Naive thymus-derived CD8-positive, alpha-beta T cell (primary cell): Measurements from ENCODE around the gene RBFOX2. TPM values are rescaled to one million over a fixed set of nuclear protein-coding genes. Genes with fewer than 3 reads are reported as not detected.

Experiments
- ATAC-seq, 2 donors: fragments of 150-1000 bp; cut with Tn5 transposase in 1 of 2; sonication (Bioruptor Pico), chemical (Tn5 transposase) in 1 of 2; 1 replicate in 1 of 2; 2 replicates in 1 of 2; pipeline ENCODE4 v1.10.0; 2021; ENCODE audit warnings: mild to moderate bottlenecking in 2 of 2, moderate library complexity in 2 of 2
- POLR2A ChIA-PET: fragments of 350-600 bp; sonication (Branson Sonifier 250); formaldehyde crosslinking; loops from one replicate; lab custom pipeline; 2021; ENCODE audit warnings: antibody characterized with exemption; lab: Charles Lee
- DNase-seq, 10 donors: peaks; one replicate each; pipeline versions ENCODE4 v3.0.0 to v3.0.0-alpha.2; 2020 to 2022
- H3K27ac Mint-ChIP-seq, 10 donors: one replicate each; pipeline ENCODE4 v1.8.0; 2020 to 2022; ENCODE audit warnings: mild to moderate bottlenecking in 10 of 10, mixed read lengths in 10 of 10, moderate library complexity in 4 of 10, inconsistent platforms in 1 of 10
- H3K27me3 Mint-ChIP-seq, 5 donors: one replicate each; pipeline ENCODE4 v1.8.0; 2021 to 2022; ENCODE audit warnings: mixed read lengths in 5 of 5
- H3K36me3 Mint-ChIP-seq, 3 donors: one replicate each; pipeline ENCODE4 v1.8.0; 2020 to 2022; ENCODE audit warnings: mixed read lengths in 3 of 3, mild to moderate bottlenecking in 2 of 3, inconsistent platforms in 1 of 3
- H3K4me1 Mint-ChIP-seq, 4 donors: one replicate each; pipeline ENCODE4 v1.8.0; 2021 to 2022; ENCODE audit warnings: mixed read lengths in 4 of 4
- H3K4me3 Mint-ChIP-seq, 10 donors: one replicate each; pipeline ENCODE4 v1.8.0; 2020 to 2022; ENCODE audit warnings: mild to moderate bottlenecking in 10 of 10, mixed read lengths in 10 of 10, moderate library complexity in 6 of 10, inconsistent platforms in 1 of 10
- H3K9me3 Mint-ChIP-seq, 9 donors: one replicate each; pipeline ENCODE4 v1.8.0; 2020 to 2022; ENCODE audit warnings: mixed read lengths in 9 of 9, mild to moderate bottlenecking in 3 of 9, inconsistent platforms in 1 of 9, moderate library complexity in 1 of 9
- polyA plus RNA-seq, 3 donors: library from polyadenylated mRNA; unstranded; fragments of 300-500 nt; fragmentation: Illumina TruSeq; gene quantifications; one replicate each; pipeline ENCODE4 v1.2.3, GENCODE V29; 2021
- total RNA-seq, 8 experiments: library from RNA in 2 of 8; stranded (reverse) in 2 of 8; gene quantifications; one replicate each; pipeline ENCODE4 v1.2.3 and lab custom pipeline; 2021 to 2026

Gene RBFOX2
- total and polyA plus RNA-seq, 5 experiments from 2014 or later = 0.15 to 1.7 (median 0.84) TPM; not detected in 1

GRCh38 chr22:35873426-35873825 lies 155.2 kb downstream of the RBFOX2 start:
- DNase-seq = no peak
- no peaks in the 10 kb centered on the region for H3K4me1 Mint-ChIP-seq
- POLR2A ChIA-PET = no interaction called here
- no peak overlapping the region for H3K4me3 Mint-ChIP-seq
- no peak overlapping the region for H3K27ac Mint-ChIP-seq
- H3K9me3 Mint-ChIP-seq = peaks cover 0 to 12% (median 2%) of the 10 kb centered on the region in 9 donors
- H3K27me3 Mint-ChIP-seq = peaks cover 0 to 8% (median 0%) of the 10 kb centered on the region in 5 donors
- ATAC-seq = no peak
- no peaks in the 10 kb centered on the region for H3K36me3 Mint-ChIP-seq

- no peak overlapping the region for H3K27ac Mint-ChIP-seq
- POLR2A ChIA-PET = no interaction called here
- ATAC-seq (no peak), DNase-seq (no peak)
- no peak overlapping the region for H3K4me3 Mint-ChIP-seq
- peaks cover 0 to 12% (median 2%) of the 10 kb centered on the region in 9 donors for H3K9me3 Mint-ChIP-seq
- H3K27me3 Mint-ChIP-seq = peaks cover 0 to 8% (median 0%) of the 10 kb centered on the region in 5 donors
- H3K4me1 Mint-ChIP-seq = no peaks in the 10 kb centered on the region
- no peaks in the 10 kb centered on the region for H3K36me3 Mint-ChIP-seq
Measured at GRCh38 chr22:35872451-35872850, 156.2 kb downstream of the RBFOX2 start.

DNA sequence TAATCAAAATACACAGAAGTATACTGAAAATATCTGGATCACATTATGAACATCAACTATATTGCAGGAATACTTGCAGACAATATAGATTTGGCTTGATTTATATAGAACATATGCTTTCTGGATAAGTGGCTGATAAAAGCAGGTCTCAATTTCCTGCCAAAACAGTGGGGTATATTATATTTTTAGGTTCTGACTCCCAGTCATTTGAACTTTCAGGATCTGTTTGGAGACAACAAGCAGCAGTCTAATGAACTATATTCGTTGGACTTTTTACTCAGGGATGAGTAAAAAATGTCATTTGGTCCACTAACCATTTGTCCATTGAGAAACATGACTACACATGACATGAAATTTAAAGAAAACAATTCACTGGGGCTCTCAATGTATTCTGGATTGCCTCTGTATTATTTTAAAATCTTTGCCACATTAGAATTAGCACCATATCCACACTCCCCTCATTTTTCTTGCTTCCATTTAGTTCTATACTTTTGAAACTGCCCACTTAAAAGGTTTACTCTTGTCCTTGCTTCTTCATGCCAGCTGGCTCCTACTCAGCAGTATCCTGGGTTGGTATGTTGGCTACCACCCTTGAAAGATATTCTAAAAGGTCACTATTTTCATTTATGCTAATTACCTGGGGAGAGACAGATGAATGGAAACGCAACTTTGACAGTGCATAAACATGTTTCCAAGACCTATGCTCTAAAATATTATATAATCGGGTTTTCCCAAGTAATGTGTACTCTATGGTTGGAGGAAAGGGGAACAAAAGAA lies 157.9 kb downstream of the RBFOX2 start:
- no peak overlapping the region for H3K27ac Mint-ChIP-seq
- H3K27me3 Mint-ChIP-seq = peaks cover 0 to 8% (median 0%) of the 10 kb centered on the region in 5 donors
- no peak overlapping the region for H3K4me3 Mint-ChIP-seq
- POLR2A ChIA-PET = no interaction called here
- no peaks in the 10 kb centered on the region for H3K36me3 Mint-ChIP-seq
- no peaks in the 10 kb centered on the region for H3K4me1 Mint-ChIP-seq
- H3K9me3 Mint-ChIP-seq = peaks cover 0 to 12% (median 2%) of the 10 kb centered on the region in 9 donors
- no peak for DNase-seq
- ATAC-seq = no peak

GRCh38 chr22:35868938-35869337 lies 159.7 kb downstream of the RBFOX2 start:
- no peaks in the 10 kb centered on the region for H3K4me1 Mint-ChIP-seq
- no peak overlapping the region for H3K4me3 Mint-ChIP-seq
- peaks cover 0 to 4% (median 0%) of the 10 kb centered on the region in 9 donors for H3K9me3 Mint-ChIP-seq
- POLR2A ChIA-PET = no interaction called here
- DNase-seq (no peak), ATAC-seq (no peak)
- H3K27ac Mint-ChIP-seq = no peak overlapping the region
- H3K36me3 Mint-ChIP-seq = no peaks in the 10 kb centered on the region
- H3K27me3 Mint-ChIP-seq = peaks cover 0 to 5% (median 0%) of the 10 kb centered on the region in 5 donors

GRCh38 chr22:35866651-35867050 lies 162.0 kb downstream of the RBFOX2 start:
- H3K27me3 Mint-ChIP-seq = peaks cover 0 to 5% (median 0%) of the 10 kb centered on the region in 5 donors
- no peaks in the 10 kb centered on the region for H3K36me3 Mint-ChIP-seq

DNA sequence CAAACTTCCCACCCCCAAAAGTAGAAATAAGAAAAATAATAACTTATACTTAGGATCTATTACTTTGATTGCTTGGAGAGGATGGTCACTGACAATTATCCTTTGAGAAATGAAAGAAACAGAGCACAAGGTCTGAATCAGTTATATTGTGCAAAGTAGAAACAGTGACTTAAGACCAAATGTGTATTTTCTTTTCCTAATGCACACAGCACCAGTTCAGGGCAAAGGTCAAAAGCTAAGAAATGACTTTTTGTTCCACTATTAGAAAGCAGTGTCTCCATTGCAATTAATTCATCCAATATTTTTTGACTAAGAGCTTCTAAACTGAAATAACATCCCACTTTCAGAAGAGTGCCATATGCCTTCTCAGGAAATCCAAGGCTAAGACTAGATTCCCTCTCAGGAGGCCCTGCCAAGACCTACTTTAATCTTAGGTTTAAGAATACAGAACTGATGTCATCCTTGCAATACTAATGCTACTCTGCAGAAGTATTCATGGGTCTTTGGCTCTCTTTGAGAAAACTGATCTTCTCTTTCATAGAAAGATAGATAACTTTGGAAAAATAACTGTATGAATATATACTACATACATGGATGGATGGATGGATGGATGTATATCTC lies 164.0 kb downstream of the RBFOX2 start:
- Mint-ChIP-seq H3K9me3 (no peaks in the 10 kb centered on the region), H3K27me3 (peaks cover 0 to 1% (median 0%) of the 10 kb centered on the region in 5 donors), H3K27ac (no peak overlapping the region), H3K36me3 (no peaks in the 10 kb centered on the region), H3K4me3 (no peak overlapping the region), H3K4me1 (no peaks in the 10 kb centered on the region)
- ATAC-seq (no peak), DNase-seq (no peak)
- POLR2A ChIA-PET = no interaction called here

More at GRCh38 chr22:35866651-35867050, 162.0 kb downstream of the RBFOX2 start:
- H3K4me3 Mint-ChIP-seq = no peak overlapping the region
- no peaks in the 10 kb centered on the region for H3K9me3 Mint-ChIP-seq
- POLR2A ChIA-PET = no interaction called here
- DNase-seq (no peak), ATAC-seq (no peak)
- H3K27ac Mint-ChIP-seq = no peak overlapping the region
- no peaks in the 10 kb centered on the region for H3K4me1 Mint-ChIP-seq

DNA sequence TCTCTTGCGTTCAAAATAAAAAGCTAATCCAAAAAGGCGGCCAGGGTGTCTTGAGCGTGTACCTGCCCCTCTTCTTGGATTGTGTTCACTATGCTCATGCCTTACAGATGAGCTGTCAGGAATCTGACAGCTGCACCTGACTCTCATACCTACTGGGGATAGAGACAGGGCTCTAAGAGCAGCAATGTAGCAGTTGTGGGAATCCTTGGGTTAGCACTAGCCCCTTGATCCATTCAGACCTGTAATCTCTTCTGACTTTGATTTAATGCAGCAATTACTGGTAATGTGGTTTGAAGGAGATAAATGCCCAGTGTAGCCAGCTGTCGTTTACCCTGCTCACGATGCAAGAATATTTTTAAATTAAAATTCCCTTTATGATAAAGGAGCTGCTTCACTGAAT lies 165.2 kb downstream of the RBFOX2 start:
- Mint-ChIP-seq H3K36me3 (no peaks in the 10 kb centered on the region), H3K27ac (no peak overlapping the region), H3K4me1 (no peaks in the 10 kb centered on the region), H3K4me3 (no peak overlapping the region), H3K9me3 (no peaks in the 10 kb centered on the region), H3K27me3 (peaks cover 0 to 1% (median 0%) of the 10 kb centered on the region in 5 donors)
- POLR2A ChIA-PET = no interaction called here
- DNase-seq (no peak), ATAC-seq (no peak)

GRCh38 chr22:35862697-35863096 lies 165.9 kb downstream of the RBFOX2 start:
- Mint-ChIP-seq H3K9me3 (no peaks in the 10 kb centered on the region), H3K4me1 (no peaks in the 10 kb centered on the region)

DNA sequence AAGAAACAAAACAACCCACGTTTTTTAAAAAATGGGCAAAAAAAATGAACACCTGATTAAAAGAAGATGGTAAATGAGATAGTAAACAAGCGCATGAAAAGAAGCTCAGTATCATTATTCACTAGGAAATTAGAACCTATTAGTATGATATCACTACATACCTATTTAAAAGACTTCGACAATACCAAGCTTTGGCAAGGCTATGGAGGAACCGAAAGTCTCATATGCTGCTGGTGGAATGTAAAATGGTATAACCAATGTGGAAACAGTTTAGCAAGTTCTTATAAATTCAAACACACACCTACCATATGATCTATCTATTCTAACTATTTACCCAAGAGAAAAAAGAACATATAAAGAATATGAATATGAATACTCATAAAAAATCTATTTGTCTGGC lies 167.2 kb downstream of the RBFOX2 start:
- ATAC-seq = no peak
- Mint-ChIP-seq H3K4me3 (no peak overlapping the region), H3K27ac (no peak overlapping the region), H3K27me3 (peaks cover 0 to 1% (median 0%) of the 10 kb centered on the region in 5 donors), H3K9me3 (no peaks in the 10 kb centered on the region), H3K36me3 (no peaks in the 10 kb centered on the region), H3K4me1 (no peaks in the 10 kb centered on the region)
- DNase-seq = no peak
- POLR2A ChIA-PET = no interaction called here

More at GRCh38 chr22:35862697-35863096, 165.9 kb downstream of the RBFOX2 start:
- POLR2A ChIA-PET = no interaction called here
- DNase-seq (no peak), ATAC-seq (no peak)
- H3K36me3 Mint-ChIP-seq = no peaks in the 10 kb centered on the region
- H3K27ac Mint-ChIP-seq = peak overlapping the region in 1 of 10 donors; percentile 25
- H3K27me3 Mint-ChIP-seq = peaks cover 0 to 1% (median 0%) of the 10 kb centered on the region in 5 donors
- no peak overlapping the region for H3K4me3 Mint-ChIP-seq

DNA sequence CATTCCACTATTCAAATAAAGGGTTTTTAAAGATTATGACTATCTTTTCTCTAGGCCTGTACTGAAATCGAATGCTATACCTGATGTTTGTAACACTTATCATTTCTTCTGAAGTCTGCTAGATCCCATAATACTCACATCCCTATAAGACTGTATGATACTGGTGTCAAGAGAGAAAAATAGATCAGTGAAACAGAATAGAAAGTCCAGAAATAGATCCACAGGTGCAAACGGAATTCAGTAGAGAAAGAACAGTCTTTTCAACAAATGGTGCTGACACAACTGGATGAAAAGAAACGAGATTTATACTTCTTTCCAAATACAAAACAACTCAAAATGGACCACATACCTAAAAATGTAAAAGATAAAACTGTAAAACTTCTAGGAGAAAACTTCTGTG lies 167.8 kb downstream of the RBFOX2 start:
- no peak for DNase-seq
- Mint-ChIP-seq H3K4me1 (no peaks in the 10 kb centered on the region), H3K4me3 (no peak overlapping the region), H3K27ac (no peak overlapping the region), H3K36me3 (no peaks in the 10 kb centered on the region), H3K27me3 (peaks cover 0 to 3% (median 0%) of the 10 kb centered on the region in 5 donors), H3K9me3 (no peaks in the 10 kb centered on the region)
- POLR2A ChIA-PET = no interaction called here
- no peak for ATAC-seq

- no peaks in the 10 kb centered on the region for H3K9me3 Mint-ChIP-seq
- no peak overlapping the region for H3K27ac Mint-ChIP-seq
- H3K4me1 Mint-ChIP-seq = no peaks in the 10 kb centered on the region
- H3K4me3 Mint-ChIP-seq = no peak overlapping the region
- H3K27me3 Mint-ChIP-seq = peaks cover 0 to 3% (median 0%) of the 10 kb centered on the region in 5 donors
- no peaks in the 10 kb centered on the region for H3K36me3 Mint-ChIP-seq
- DNase-seq = no peak
- ATAC-seq = no peak
- POLR2A ChIA-PET = no interaction called here
Measured at GRCh38 chr22:35860087-35860733, 168.4 kb downstream of the RBFOX2 start.

DNA sequence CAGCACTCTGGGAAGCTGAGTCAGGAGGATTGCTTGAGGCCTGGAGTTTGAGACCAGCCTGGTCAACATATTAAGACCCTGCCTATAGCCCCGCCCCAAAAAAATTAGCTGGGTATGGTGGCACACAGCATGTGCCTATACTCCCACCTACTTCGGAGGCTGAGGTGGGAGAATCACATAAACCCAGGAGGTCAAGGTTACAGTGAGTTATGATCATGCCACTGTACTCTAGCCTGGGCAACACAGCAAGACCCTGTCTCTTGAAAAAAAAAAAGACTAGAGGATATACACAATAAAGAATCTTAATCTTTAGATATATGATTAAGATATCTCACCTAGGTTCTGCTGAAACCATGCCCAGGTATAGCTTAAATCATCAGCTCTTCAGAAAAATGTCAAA lies 174.3 kb downstream of the RBFOX2 start:
- Mint-ChIP-seq H3K4me1 (no peaks in the 10 kb centered on the region), H3K4me3 (no peak overlapping the region), H3K9me3 (no peaks in the 10 kb centered on the region), H3K27ac (no peak overlapping the region), H3K27me3 (peaks cover 0 to 3% (median 0%) of the 10 kb centered on the region in 5 donors), H3K36me3 (no peaks in the 10 kb centered on the region)
- POLR2A ChIA-PET = no interaction called here
- no peak for ATAC-seq
- DNase-seq = no peak

DNA sequence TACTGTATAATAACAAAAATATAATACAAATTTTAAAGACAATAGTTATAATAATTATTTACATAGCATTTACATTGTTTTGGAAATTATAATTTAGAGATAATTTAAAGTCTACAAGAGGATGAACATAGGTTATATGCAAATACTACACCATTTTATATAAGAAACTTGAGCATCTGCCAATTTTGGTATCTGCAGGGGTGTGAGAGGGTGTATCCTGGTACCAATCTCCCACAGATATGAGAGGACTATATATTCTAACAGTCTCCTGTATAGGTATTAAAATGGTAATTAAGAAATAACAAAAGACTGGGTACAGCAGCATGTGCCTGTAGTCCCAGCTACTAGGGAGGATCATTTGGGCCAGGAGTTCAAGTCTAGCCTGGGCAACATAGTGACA lies 176.5 kb downstream of the RBFOX2 start:
- H3K36me3 Mint-ChIP-seq = no peaks in the 10 kb centered on the region
- no peak overlapping the region for H3K4me3 Mint-ChIP-seq
- ATAC-seq (no peak), DNase-seq (no peak)
- POLR2A ChIA-PET = no interaction called here
- no peak overlapping the region for H3K27ac Mint-ChIP-seq
- no peaks in the 10 kb centered on the region for H3K4me1 Mint-ChIP-seq
- H3K27me3 Mint-ChIP-seq = peaks cover 0 to 3% (median 0%) of the 10 kb centered on the region in 5 donors
- H3K9me3 Mint-ChIP-seq = no peaks in the 10 kb centered on the region
